Right renal cortex interstitium (tissue), 3 donors: Measurements from ENCODE around the gene OAS1. TPM values are rescaled to one million over a fixed set of nuclear protein-coding genes. Genes with fewer than 3 reads are reported as not detected.

ENCODE experiments used
- DNase-seq, 3 donors: peaks; one replicate each; pipeline ENCODE4 v3.0.0-alpha.2; 2013; ENCODE audit warnings: low read depth in 3 of 3, low spot score in 2 of 3
- polyA plus RNA-seq, 3 donors: library from polyadenylated mRNA; unstranded; fragments of 120-200 nt; gene quantifications; one replicate each; pipeline ENCODE4 v1.2.1, GENCODE V29; 2013; ENCODE audit not compliant: insufficient read length in 3 of 3

Gene OAS1
- 10 to 100 TPM; 12.9 to 18.7 (median 13.4) TPM for polyA plus RNA-seq

DNA sequence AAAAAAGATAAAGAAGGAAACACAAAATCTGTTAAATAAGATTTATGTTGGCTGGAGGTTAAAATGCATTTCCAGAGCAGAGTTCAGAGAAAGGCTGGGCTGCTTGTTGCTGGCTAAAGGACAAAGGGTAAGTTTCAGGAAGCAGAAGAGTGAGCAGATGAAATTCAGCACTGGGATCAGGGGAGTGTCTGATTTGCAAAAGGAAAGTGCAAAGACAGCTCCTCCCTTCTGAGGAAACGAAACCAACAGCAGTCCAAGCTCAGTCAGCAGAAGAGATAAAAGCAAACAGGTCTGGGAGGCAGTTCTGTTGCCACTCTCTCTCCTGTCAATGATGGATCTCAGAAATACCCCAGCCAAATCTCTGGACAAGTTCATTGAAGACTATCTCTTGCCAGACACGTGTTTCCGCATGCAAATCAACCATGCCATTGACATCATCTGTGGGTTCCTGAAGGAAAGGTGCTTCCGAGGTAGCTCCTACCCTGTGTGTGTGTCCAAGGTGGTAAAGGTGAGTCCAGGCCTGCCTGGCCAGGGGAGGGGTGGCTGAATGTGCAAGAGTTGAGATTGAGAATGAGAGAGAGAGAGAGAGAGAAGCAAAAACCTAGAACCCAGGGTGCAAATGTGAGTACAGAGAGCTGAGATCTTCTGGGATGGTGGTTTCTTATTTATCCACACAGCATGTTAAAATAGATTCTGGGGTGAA is at the start of gene OAS1:
TSS of gene OAS1 (plus strand) at position 251 of the 703 bp plus-strand sequence. CDS start at position 329, 78 bp downstream.
- DNase-seq: peak; percentile 44 to 59 (median 53)

DNA sequence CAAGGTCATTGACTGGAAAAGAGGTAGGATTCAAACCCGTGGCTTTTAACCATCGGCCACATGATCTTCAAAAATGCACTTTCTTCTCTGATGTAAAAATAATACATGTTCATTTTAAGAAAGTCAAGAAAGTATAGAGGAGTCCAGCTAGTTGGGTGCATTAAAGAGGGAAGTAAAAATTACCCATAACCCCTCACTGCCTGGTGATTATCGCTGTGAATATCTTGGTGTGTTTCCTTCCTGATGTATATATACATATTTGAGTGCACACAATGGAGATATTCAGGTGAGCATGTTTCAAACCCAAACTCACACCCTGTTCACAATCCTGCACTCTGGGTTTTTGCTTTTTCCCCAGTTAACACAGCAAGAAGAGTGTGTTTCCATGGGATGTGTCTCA is 47.5 kb upstream of the OAS1 start:
- no peak for DNase-seq

DNA sequence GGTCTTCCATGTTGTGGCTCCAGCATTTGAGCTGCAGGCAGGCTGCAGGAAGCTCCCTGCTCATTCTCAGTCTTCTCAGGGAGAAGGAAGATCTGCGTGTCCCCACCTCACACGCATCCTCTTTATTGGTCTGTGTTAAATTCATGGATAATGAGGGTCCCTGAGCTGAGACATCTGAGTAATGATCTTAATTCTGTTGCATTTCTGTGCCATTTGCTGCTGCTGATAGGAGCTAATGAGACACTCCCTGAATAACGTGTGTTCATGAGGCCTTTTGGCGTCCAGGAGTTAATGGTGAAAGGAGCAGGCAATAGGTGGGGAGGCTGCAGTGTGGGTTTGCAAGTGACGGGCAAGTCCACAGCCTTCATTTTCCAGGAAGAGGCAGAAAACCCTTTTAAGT is 46.6 kb upstream of the OAS1 start:
- DNase-seq: no peak

DNA sequence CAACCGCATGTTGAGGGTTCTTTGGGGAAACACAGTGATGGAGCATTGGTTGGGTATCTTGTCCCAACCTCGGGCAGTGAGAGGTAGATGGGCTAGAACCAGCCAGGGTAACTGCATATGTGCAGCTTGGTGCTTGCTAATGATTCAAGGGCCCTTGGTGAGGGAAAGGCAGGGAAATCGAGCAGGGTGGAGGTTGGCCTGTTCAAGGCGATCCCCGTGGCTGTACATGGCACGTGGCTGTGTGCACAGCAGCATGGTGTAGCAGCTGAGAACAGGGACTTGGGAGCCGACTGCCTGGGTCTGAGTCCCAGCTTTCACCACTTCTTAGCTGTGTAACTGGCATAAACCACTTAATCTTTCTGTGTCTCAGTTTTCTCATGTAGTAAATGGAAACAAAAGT is 45.5 kb upstream of the OAS1 start:
- DNase-seq: no peak

DNA sequence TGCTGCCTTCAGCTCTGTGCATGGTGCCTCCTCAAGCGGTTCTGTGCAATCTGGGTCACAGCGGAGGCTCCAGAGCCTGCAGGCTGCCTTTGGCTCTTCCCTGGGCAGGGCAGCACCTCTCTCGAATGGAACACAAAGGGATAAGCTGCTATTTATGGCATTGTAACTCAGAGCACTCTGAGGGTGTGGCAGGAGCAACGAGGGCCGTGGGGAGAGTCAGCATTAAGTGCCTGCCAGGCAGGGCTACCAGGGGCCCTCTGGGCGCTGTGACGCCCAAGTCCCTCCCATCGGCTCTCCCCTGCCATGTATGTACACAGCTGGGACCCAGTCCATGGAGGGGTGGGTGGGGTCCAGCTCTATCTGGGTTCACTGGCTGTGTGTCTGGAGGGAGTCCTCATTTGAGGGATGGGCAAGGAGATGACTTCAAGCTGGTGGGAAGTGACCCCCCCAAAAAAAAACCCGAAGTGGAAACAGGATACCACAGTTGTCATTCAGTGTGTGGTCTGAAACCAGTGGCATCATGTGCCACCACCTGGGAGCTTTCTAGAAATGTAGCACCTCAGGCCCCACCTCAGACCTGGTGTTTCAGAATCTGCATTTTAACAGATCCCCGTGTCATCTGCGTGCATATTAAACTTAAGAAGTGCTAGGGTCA is 44.0 kb upstream of the OAS1 start:
- DNase-seq: no peak

DNA sequence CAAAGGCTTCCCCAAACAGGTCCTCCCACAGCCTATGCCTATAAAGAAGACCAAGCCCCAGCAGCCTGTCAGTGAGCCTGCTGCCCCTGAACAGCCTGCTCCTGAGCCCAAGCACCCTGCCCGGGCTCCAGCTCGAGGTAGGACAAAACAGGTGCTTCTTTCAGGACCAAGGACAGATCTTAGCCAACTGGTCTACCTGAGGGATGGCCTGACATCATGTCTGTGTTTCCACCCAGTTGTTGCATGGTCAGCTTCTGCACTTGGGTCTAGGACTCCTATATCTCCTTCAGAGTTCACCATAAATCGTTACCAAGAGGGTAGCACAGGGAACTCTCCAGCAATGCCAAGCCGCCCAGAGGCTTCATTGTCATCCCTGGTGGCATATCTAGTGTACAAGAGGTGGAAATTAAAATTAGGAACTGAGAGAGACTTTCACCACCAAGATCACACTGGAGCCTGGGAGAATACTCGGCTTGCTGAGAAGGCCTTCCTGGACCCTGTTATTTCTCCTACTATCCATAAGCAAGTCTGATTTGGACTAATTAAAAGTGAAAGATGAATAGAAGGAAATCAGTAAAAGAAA is 38.2 kb upstream of the OAS1 start:
- no peak for DNase-seq

DNA sequence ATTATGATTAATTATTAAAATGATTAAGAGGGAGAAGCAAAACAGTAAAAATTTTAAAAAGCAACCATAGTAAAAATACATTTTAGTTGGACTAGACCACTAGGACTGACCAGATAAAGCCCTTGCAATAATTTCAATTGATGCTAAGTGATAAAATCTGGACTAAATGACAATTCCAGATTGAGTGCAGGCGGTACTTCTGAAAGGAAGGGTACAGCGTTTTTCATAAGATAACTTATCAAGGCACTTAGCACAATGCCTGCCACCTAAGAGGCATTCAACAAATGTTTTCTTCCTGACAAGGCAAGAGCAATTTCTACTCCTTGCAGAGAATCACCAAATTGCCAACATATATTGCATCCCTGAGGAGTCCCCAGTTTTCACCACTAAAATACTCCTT is 37.7 kb upstream of the OAS1 start:
- DNase-seq: no peak

DNA sequence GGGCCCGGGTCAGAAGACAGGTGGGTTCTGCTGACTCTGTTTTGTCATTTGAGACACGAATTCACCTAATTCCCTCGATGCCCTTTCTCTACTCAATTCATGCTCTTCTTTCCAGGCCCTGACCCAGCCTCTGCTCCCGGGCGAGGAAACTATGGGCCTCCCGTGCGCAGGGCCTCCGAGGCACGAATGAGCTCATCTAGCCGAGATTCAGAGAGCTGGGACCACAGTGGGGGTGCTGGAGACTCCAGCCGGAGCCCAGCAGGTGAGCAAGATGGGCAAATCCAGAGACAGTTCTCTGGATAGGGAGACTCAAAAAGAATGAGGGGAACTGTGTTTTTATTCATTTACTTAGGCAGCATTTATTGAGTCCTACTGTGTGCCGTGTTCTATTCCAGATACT is 37.0 kb upstream of the OAS1 start:
- DNase-seq: no peak

DNA sequence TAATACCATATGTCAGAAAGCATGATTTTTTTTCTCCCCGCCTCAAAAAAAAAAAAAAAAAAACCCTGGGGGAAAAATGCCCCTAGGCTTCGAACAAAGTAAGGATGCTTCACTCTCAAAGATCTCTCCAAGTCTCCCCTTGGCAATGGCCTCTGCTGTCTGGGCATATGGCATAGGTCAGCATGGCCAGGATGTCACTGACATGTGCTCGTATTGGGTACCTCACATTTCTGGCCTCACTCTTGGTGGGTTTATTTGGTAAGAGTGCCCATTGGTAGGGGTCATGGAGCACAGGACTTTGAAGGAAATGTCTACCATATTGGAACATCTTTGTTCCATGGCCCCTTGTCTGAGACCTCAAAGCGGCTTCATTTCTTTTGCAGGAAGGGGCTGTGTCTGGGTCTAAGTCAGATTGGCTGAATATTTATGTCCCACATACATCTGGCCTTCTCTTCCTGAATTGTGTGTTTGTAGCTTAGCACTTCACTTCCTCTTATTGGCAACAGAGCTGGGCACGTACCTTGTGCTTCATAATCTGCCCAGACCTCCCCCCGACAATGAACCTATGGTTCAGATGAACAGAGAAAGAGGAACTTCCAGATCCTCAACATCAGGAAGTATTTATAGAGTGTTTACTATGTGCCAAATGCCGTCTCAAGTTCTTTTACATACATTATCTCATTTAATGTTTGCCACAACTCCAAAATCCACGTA is 36.3 kb upstream of the OAS1 start:
- DNase-seq: no peak

DNA sequence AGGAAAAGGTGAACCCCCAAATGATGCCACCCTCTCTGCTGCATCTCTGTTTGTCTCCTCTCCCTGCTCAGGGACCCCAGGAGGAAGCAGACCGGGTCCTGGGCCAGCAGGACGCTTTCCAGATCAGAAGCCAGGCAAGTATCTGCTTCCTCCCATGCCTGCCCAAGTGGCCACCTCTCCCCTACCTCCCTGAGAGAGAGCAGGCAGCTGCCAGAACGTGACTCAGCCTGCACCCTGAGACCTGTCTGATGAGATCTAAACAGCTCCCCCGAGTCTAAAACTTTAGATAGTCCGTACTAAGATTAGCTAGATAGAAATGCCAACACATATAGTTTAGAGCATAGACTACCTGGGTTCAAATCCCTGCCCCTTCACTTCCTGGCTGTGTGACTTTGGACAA is 31.2 kb upstream of the OAS1 start:
- no peak for DNase-seq

DNA sequence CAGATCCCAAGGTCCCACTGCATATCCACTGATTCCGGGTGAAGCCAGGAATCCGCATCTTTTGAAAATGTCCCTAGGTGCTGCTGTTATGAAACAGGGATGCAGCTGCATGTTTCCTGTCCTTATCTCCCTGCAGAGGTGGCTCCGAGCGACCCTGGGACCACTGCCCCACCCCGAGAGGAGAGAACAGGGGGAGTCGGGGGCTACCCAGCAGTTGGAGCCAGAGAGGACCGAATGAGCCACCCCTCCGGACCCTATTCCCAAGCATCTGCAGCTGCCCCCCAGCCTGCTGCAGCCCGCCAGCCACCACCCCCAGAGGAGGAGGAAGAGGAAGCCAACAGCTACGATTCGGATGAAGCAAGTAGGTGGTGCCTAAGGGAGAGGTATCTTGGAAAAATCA is 30.3 kb upstream of the OAS1 start:
- no peak for DNase-seq

DNA sequence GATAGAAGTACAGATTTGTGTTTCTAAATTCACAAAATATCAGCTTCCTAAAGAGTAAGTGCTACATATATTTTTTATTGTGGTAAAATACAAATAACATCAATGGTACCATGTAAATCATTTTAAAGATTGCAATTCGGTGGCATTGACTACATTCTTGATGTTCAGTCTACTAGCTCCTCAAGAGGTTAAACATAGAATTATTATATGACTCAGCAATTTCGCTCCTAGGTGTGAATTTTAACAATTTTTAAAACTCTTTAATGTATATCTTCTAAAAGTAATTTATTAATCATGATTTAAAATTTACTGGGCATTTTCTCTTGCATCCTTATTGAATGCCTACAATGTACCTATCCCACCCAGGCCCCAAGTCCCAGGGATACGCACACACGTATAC is 29.8 kb upstream of the OAS1 start:
- DNase-seq: no peak

DNA sequence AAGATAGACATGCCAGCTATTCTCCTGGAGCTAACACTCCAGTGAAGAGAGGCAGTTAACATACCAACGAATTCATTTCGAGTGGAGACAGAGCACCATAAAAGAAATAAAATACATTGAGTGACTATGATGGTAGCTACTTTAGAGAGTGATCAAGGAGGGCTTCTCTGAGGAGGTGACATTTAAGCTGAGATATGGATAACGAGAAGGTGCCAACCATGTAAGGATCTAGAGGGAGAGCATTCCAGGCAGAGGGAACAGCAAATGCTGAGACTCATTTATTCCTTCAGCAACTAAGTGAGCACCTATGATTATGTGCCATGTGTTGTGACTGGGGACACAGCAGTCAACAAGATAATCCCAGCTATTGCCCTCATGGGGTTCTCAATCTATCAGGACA is 28.3 kb upstream of the OAS1 start:
- DNase-seq: no peak

DNA sequence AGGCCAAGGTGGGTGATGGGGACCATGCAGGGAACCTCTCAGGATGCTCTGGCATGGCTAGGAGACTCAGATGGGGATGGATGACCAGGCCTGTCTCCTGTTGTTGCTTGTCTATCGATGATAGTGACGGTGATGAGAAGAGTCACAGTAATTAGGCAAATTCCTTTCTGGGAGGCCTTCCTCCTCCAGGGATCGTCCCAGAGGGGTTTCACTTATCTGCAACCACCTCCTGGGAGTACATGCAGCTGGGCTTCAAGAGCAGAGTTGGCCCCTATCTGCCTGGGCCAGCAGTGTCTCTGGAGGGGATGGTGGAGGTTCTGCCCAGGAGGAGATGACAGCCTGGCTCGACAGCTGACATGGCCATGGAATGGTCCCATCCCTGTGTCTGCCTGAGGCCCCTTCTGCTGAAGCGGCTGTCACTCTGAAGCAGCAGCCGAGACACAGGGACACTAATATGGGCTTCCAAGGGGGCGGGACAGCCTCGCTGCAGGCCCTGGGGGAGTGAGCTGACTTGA is 27.5 kb upstream of the OAS1 start:
- no peak for DNase-seq

DNA sequence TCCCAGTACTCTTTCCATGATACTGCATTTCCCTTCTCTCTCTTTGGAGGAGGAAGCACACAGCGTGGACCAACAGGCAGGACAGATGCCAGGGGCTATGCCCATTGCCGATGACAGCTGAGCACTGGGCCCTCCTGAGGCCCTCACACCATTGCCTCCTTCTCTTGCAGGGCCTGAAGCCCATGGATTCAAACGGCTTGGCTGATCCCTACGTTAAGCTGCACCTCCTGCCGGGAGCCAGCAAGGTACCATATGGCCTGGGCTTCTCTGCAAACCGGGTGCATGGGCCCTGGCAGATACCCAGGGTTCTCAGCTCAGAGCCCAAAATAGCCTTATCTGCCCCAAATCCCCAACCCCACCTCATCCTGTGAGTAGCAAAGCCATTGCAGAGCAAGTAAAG is 25.2 kb upstream of the OAS1 start:
- DNase-seq: no peak

DNA sequence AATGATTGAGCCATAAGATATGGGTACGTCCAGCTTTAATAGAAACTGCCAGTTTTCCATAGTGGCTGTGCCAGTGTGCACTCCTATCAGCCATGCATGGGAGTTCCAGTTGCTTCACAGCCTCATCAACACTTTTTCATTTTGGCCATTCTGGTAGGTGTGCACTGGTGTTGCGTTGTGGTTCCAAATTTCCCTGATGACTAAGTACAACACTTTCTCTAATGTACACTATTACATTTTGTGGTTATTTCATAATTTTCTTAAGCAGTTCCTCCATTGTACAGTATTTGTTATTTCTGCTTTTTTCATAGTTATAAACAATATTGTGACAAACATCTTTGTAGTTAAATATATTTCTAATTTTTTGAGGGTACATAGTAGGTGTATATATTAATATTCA is 21.5 kb upstream of the OAS1 start:
- DNase-seq: no peak

DNA sequence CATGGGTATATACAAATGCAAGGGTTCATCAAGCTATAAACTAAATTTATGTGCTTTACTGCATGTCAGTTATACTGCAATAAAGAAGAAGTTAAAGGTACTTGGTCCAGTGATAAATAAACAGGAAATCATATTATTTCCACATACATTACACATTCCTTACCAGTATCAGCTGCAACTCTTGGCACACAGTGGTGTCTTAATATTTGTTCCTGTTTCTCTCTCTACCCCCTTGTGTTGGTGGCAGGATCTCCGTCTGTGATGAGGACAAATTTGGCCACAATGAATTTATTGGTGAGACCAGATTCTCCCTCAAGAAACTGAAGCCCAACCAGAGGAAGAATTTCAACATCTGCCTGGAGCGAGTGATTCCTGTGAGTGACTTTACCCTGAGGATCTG is 19.2 kb upstream of the OAS1 start:
- DNase-seq: no peak

DNA sequence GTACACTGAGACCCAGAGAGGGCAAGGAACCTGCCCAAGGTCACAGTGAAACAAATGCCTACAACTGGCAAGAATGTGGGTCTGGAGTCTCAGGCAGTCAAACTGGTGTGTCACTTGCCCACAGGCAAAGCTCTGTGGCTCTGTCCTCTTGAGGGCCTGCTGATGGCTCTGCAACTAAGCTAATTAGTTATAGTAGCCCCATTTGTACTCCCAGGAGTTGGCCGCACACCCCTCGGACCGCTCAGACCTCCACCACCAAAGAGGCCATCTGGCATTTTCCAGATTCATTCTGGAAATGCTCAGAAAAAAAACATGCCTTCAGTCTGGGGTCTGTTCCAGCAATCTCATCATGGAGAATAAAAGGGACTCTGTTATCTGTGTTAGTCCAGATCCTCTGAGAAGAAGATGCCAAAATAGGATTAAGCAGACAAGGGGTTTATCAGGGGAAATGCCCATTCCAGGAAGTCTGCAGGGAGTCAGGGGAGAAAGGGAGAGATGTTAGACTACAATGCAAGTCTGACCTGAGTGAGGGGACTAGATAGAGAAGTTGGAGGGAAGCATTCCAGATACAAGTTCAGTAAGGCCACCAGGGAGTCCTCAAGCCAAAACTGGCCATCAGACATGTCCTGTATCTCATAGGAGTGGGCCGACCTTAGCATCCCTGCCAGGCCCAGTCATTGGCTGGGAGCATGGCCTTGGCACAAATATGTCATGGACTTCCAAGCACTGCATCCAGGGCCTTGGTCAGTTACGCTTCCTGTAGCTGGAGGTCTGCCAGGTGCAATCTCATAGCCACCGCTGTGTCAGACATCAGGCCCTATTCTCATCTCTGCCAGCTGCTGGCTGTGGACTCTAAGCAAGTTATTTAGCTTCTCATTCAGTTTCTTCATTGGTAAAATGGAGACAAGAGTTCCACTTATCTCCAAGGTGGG is 15.4 kb upstream of the OAS1 start:
- DNase-seq: no peak

DNA sequence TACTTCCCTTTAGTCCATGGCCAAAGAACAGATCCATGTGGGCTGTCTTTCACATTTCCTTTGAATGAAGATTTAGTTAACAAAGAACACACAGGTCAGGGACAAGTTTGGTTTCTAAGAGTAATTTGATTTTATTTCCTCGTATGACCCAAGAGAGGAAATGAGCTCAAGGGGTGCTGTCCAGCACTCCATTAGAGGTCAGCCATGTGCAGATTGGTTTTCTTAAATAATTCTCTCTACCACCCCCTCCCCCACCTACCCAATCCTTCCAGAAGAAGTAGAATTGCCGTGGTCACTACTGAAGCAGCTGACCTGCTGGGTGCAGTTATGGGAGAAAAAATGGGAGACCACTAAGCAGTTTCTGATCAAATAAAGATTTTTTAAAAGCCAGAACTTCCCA is 13.9 kb upstream of the OAS1 start:
- no peak for DNase-seq

DNA sequence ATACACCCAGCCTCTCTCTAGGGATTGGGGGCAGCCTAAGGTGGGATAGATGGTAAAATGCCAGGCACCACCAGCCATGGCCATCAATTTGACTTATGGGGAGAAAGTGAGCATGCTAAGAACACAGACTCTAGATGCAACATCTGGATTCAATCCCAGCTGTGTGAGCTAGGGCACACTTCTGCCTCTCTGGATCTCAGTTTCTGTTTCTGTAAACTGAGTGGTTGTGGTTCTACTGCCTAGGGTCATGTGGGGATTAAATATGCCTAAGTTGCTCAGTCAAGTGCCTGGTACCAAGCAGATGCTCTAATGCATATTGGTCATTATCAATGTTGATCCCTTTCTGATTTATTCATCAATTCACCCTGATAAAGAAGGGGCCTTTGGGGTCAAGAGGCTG is 12.6 kb upstream of the OAS1 start:
- no peak for DNase-seq
